NCI-H226 (cell line): ENCODE results near the gene RNF141.

ENCODE experiments used
- DNase-seq: peaks from one replicate; pipeline ENCODE4 v3.0.0-alpha.2; 2015

RNF141 gene

GRCh38 chr11:10519630-10520029 lies 21.4 kb downstream of the RNF141 start:
- DNase-seq, result no peak

- no peak for DNase-seq
Measured at GRCh38 chr11:10518891-10519290, 22.1 kb downstream of the RNF141 start.

- DNase-seq, result no peak
Measured at GRCh38 chr11:10518123-10518522, 22.9 kb downstream of the RNF141 start.

GRCh38 chr11:10515418-10515817 lies 25.6 kb downstream of the RNF141 start:
- no peak for DNase-seq

GRCh38 chr11:10514709-10515108 lies 26.3 kb downstream of the RNF141 start:
- DNase-seq, result no peak

DNA sequence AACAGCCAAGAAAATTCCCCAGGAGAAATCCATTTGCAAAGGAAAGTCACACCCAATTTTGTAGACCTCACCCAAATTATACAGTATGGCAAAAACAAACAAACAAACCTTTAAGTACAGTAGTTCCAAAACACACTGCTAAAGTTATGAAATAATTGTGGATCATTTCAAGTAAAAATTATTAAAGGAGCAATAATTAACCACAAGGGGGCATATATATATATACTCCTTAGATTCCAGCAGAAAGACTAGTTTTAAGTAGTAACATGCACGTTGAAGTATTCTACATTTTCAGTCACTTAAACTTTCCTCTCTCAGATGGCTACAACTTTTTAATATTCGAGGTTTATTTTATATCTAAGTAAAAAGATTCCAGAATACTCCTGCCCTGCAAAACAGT lies 26.8 kb downstream of the RNF141 start:
- DNase-seq, result no peak

- DNase-seq, result no peak
Measured at GRCh38 chr11:10511181-10511621, 29.8 kb downstream of the RNF141 start.

DNA sequence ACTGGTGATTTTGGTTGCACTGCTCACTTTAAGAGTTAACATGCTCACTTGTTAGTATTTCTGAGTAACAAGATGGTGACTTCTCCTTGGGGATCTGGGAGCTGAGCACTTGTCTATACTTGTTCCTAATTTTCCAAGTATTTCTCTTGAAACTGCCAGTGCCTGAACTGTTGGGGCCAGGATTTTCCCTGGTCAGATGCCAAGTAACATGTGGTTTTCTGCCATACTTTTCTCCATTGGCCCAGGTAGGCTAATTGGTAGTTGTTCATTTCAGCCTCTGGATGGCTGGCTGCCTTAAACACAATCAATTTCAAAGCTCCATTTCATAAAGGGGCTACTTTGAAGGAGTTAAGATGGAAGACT lies 35.0 kb downstream of the RNF141 start:
- no peak for DNase-seq

DNA sequence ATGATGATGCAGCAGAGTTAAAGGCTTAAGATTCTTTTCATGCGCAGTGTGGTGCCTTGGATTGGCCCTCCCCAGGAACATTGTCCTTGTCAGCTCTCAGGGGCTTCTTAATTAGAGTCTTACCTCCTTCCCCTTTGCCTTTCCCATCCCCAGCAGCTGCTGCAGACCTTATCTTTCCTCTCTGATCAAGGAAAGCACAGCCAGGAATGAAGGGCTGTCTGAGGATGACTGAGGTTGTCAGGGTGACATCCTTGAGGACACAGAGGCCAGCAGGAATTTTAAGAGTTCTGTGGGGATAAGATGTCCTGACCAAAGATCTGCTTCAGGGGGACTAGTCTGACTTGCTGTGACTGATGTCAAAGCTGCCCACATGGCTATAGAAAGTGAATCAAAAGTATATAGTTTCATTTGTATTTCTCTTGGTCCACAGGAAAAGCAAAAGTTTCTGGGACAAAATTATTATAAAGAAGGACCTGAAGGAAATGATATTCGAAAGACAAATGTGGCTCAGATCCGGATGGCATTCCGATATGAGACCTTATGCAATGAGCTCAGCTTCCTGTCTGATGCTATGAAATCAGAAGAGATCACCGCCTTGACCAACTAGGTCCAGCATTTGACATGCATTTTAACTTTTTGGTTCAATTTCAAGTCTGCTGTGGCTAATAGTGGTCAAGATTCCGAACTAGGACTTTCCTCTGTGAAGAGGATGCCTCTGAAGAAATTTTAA lies 35.5 kb downstream of the RNF141 start:
- no peak for DNase-seq

GRCh38 chr11:10504490-10504889 lies 36.5 kb downstream of the RNF141 start:
- DNase-seq, result no peak

DNA sequence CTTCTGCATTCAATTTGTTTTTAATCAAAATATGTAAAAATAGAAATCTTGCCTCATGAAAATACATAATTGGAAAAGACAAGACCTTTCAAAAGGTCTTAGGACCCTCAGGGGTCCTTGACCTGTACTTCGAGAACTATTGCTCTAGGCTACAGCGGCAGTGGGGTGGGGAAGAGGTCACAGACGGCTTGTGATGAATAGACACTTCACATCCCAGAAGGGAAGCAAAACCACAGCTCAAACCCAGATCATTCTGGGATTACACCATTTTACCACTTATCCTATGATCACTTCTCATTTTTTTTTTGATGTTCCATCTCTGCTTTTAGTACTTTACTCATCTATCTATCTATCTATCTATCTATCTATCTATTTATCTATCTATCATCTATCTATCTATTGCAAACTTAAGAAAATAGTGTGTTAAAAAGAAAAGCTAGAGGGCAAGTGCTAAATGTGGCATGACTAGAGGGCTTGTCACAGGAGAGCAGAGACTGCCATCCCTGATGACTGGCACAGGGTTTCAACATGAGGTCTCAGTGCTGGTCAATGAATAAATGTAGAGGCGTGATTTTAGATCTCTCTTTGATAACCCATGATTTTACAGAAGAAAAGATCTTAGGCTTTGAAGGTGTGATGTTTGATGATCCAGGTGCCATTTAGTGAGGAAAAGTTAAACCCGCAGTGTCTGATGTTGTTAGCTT lies 37.1 kb downstream of the RNF141 start:
- DNase-seq, result no peak

DNA sequence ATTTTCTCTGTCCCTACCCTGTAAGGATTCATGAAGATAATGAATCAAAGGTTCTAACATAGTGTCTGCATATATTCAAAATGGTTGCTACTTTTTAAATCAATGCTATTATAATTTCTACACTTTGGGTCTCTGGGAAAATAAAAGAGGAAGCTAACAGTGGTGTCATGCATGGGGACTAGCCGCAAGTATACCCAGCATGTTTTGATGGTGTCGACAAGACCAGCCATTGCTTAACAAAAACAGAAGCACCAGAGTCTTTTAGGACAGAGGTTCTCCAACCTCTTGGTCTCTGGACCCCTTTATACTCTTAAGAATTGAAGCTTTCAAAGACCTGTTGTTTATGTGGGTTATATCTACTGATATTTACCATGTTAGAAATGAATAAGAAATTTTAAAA lies 37.8 kb downstream of the RNF141 start:
- no peak for DNase-seq

GRCh38 chr11:10502770-10503169 lies 38.2 kb downstream of the RNF141 start:
- DNase-seq, result no peak

- DNase-seq, result no peak
Measured at GRCh38 chr11:10502065-10502680, 38.8 kb downstream of the RNF141 start.

DNA sequence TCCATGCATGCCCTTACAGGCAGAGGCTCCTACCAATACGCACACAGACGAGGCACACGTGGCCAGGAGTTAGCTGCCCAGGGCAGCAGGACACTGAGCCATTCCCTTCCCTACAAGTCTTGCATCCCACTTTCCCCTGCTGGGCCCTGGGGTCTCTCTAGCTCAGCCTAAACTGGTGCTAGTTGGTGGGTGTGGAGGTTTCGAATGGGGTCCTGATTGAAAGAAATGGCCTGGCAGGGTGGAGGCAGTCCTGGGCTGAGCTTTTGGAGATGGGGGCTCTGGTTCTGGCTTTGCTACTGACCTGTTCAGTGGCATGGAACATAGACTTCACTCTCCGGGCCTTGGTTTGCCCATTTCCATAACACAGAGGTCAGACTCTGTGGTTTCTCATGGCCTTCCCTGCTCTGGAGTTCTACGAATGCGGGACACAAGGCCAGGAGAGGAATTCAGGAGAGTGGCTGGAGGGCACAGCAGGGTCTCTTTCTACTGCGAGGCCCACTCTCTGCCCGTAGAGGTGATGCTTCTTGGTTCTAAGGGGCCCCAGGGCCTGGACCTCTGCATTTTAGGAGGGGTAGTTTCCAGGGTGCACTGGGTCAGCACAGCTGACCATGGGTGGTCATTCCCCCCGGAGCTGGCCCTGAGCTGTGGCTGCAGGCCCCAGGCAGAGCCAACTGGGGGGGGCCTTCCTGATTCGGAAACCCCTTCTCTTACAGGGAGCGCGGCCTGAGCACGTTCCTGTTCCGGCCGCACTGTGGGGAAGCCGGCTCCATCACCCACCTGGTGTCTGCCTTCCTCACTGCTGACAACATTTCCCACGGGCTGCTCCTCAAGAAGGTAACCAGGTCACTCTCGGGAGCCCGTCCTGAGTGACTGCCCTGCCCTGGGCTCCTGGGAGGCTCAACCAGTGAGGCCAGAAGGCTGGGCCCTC lies 40.0 kb downstream of the RNF141 start:
- DNase-seq, result no peak

DNA sequence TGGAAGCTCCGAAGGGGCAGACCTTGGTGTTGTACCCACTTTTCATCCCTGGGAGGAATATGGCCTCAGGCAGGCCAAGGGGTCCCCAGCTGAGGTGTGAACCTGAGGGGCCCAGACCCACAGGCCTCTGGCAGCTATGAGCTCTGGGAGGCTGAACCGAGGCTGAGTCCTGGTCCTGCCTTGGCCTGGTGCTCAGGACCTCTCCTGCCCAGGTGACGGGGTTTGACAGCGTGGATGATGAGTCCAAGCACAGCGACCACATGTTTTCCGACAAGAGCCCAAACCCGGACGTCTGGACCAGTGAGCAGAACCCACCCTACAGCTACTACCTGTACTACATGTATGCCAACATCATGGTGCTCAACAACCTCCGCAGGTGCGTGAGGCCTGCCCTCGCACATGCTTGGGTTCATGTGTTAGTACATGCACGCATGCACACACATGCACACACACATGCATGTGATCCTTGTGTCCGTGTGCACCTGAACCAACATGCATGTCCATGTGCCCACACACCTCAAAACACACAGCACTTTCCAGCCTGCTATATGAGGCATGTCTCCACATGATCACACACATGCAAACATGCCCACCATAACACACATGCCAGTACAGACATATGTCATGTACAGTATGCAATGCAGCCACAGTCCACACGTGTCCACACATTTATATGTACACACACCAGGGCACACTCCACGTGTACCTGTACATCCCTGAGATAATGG lies 40.9 kb downstream of the RNF141 start:
- DNase-seq, result no peak

- DNase-seq, result no peak
Measured at GRCh38 chr11:10499452-10499851, 41.5 kb downstream of the RNF141 start.

DNA sequence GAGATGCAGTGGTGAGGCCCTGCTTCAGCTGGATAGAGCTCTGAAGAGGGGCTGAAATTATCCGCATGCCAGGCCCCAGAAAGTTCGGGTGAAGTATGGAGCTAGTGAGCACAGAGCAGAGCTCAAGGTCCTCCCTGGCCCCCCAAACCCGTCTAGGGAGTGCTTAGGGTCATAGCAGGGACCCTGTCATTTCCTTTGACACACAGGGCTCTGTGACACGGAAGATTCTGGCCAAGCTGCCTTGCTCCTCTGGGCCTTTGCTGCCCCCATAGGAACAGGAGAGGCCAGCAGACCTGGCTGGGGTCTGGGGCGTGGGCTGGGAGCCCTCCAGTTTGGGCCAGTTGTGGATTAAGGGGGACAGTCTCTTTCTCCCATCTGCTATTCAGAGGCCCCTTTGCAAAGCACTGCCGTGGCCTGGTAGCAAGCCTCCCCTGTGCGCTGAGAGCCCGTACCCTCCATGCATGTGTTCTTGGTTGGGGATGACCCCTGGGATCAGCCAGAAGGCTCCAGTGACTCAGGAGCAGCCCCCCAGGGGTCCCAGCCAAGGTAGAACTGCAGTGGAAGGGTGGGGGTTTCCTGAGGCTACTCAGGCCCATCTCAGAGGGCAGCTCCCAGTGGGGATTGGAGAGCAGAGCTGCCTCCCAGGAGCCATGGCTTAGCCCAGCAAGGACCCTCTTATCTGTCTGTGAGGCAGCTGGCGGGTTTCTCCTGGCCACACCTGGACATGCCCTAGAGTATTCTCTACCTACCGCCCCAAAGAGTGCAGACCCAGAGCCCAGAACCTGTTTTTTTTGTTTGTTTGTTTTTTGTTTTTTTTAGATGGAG lies 42.3 kb downstream of the RNF141 start:
- DNase-seq, result no peak

DNA sequence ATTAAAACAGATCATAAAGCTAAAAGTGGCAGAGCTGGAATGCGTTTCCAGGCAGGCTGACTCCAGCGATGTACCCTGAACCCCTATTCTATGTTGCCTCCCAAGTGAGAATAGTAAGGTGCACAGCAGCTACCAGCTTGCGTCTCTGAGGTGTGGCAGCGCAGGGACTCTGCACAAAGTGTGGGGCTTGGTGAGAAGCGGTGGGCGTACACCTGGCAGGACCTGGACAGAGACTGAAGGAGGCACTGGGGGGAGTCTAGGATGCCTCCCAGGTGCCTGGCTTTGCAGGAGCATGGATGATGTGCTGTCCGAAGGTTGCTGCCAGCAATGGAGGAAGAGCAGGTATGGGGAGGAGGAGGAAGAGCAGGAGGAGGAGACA lies 43.0 kb downstream of the RNF141 start:
- no peak for DNase-seq

GRCh38 chr11:10497371-10498021 lies 43.5 kb downstream of the RNF141 start:
- DNase-seq, result no peak
